GM12878 (cell line): ENCODE results near the gene HOXD10. TPM values are rescaled to one million over a fixed set of nuclear protein-coding genes. Genes with fewer than 3 reads are reported as not detected.
A peak's percentile ranks its signal among the peaks of the same experiment; 100 is the strongest.

Source experiments
- ATAC-seq: fragments of 200-7000 bp; cut with Tn5 transposase; 3 replicates; pipeline ENCODE4 v1.9.1; 2020; ENCODE audit warnings: mild to moderate bottlenecking, moderate library complexity
- BruUV-seq: library from RNA; stranded (reverse); fragments of 400-500 nt; replicated peaks from 2 replicates; lab custom pipeline; 2021; lab: Mats Ljungman, UMichigan
- CTCF ChIA-PET: fragments of 300-600 bp; sonication (Branson Sonifier 250); formaldehyde crosslinking; extraction: SDS; loops from one replicate; lab custom pipeline; 2021; ENCODE audit warnings: inconsistent platforms; lab: Yijun Ruan, JAX
- POLR2A ChIA-PET: fragments of 350-600 bp; formaldehyde crosslinking; extraction: SDS; loops from one replicate; lab custom pipeline; 2021; ENCODE audit warnings: inconsistent platforms; lab: Charles Lee
- RAD21 ChIA-PET: fragments of 300-600 bp; sonication (Branson Sonifier 250); formaldehyde crosslinking; loops from one replicate; lab custom pipeline; 2023; ENCODE audit warnings: antibody characterized with exemption; ENCODE audit not compliant: unreplicated experiment; lab: Charles Lee
- SMC1A ChIA-PET: fragments of 300-600 bp; sonication (Branson Sonifier 250); formaldehyde crosslinking; loops from one replicate; lab custom pipeline; 2023; ENCODE audit not compliant: unreplicated experiment, uncharacterized antibody; lab: Charles Lee
- DNase-seq: peaks from one replicate; pipeline ENCODE4 v3.0.0-alpha.2; 2011; ENCODE audit warnings: low read depth, low spot score
- FAIRE-seq: peaks from 3 replicates; lab custom pipeline; 2011; peaks lifted over from hg19 to GRCh38; lab: Jason Lieb, UNC
- H2AFZ ChIP-seq: 2 replicates; pipeline ENCODE4 v1.6.0; 2011; ENCODE audit warnings: low read depth, low read length, control low read depth; ENCODE audit not compliant: control insufficient read depth
- H3K27ac ChIP-seq: 2 replicates; pipeline ENCODE4 v1.5.1; 2011; ENCODE audit warnings: control low read depth; ENCODE audit not compliant: control insufficient read depth, insufficient read depth
- H3K27me3 ChIP-seq, 2 experiments: replicated peaks in 1 of 2; 2 replicates each; pipeline versions ENCODE4 v1.6.0 to v1.6.1; 2011; ENCODE audit warnings: low read length in 1 of 2; ENCODE audit not compliant: control insufficient read depth in 2 of 2, insufficient read depth in 2 of 2
- H3K36me3 ChIP-seq, 2 experiments: 2 replicates each; pipeline ENCODE4 v1.5.1; 2011; ENCODE audit warnings: low read length in 1 of 2; ENCODE audit not compliant: control insufficient read depth in 2 of 2, insufficient read depth in 2 of 2
- H3K4me1 ChIP-seq: 2 replicates; pipeline ENCODE4 v1.6.1; 2011; ENCODE audit warnings: mild to moderate bottlenecking, low read length, moderate library complexity, mixed read lengths; ENCODE audit not compliant: control insufficient read depth, insufficient read depth
- H3K4me2 ChIP-seq: 2 replicates; pipeline ENCODE4 v1.6.0; 2011; ENCODE audit warnings: control low read depth; ENCODE audit not compliant: control insufficient read depth, insufficient read depth
- H3K4me3 ChIP-seq: fragments of 200-600 bp; sonication (generic); 2 replicates; pipeline ENCODE4 v1.5.1; 2016
- H3K79me2 ChIP-seq: 2 replicates; pipeline ENCODE4 v1.6.0; 2011; ENCODE audit warnings: low read length; ENCODE audit not compliant: control insufficient read depth, insufficient read depth
- H3K9ac ChIP-seq: 2 replicates; pipeline ENCODE4 v1.8.0; 2011; ENCODE audit warnings: low read length, control low read depth, mixed read lengths; ENCODE audit not compliant: control insufficient read depth, insufficient read depth
- H3K9me3 ChIP-seq: replicated peaks from 3 replicates; pipeline ENCODE4 v1.5.1; 2011; ENCODE audit warnings: mild to moderate bottlenecking, low read length; ENCODE audit not compliant: control insufficient read depth, insufficient read depth
- H4K20me1 ChIP-seq: 2 replicates; pipeline ENCODE4 v1.6.0; 2011; ENCODE audit not compliant: control insufficient read depth, insufficient read depth
- BCL11A ChIP-seq: IDR thresholded peaks from 2 replicates; pipeline ENCODE4 v1.6.1; 2011; ENCODE audit warnings: low read depth, low read length
- E2F4 ChIP-seq: IDR thresholded peaks from 2 replicates; pipeline ENCODE4 v1.6.1; 2012; ENCODE audit warnings: low read depth, low read length, improper control_type of control experiment
- EED ChIP-seq: sonication (generic); IDR thresholded peaks from 2 replicates; pipeline ENCODE4 v1.6.1; 2016; ENCODE audit warnings: antibody characterized with exemption, low read depth
- GABPA ChIP-seq: IDR thresholded peaks from 2 replicates; pipeline ENCODE4 v1.6.1; 2014; ENCODE audit warnings: antibody characterized with exemption, low read depth, mild to moderate bottlenecking, inconsistent platforms
- HDAC2 ChIP-seq: fragments of 200-600 bp; sonication (generic); IDR thresholded peaks from 2 replicates; pipeline ENCODE4 v1.6.1; 2017
- HDAC6 ChIP-seq: fragments of 200-600 bp; sonication (generic); IDR thresholded peaks from one replicate; pipeline ENCODE4 v1.8.0; 2017; ENCODE audit warnings: antibody characterized with exemption; ENCODE audit not compliant: unreplicated experiment
- RFX5 ChIP-seq: IDR thresholded peaks from 2 replicates; pipeline ENCODE4 v1.6.1; 2011; ENCODE audit warnings: low read depth, low read length, improper control_type of control experiment
- SIX5 ChIP-seq: IDR thresholded peaks from 2 replicates; pipeline ENCODE4 v1.6.1; 2011; ENCODE audit warnings: mild to moderate bottlenecking, low read depth, low read length, moderate library complexity; ENCODE audit not compliant: severe bottlenecking
- WRNIP1 ChIP-seq: IDR thresholded peaks from 2 replicates; pipeline ENCODE4 v1.6.1; 2011; ENCODE audit warnings: low read depth, low read length, improper control_type of control experiment, borderline replicate concordance
- WGBS: methylation state at CpG from one replicate; pipeline ENCODE4 v1.1.6; 2016; ENCODE audit warnings: low lambda C conversion rate; ENCODE audit not compliant: insufficient replicate concordance, insufficient coverage; ENCODE audit errors: missing lambda C conversion rate; 5-methylcytosine and 5-hydroxymethylcytosine counted together
- in situ Hi-C: fragments of 300-500 bp; cut with MboI; formaldehyde crosslinking; loops from 9 replicates; pipeline ENCODE4 v1.14.3; 2018; ENCODE audit warnings: mixed read lengths
- intact Hi-C: fragments of 100-400 bp; cut with micrococcal nuclease; formaldehyde crosslinking; loops from one replicate; pipeline ENCODE4 v1.14.2; 2022; ENCODE audit not compliant: unreplicated experiment
- polyA plus RNA-seq, 11 experiments: library from polyadenylated mRNA; depleted of rRNA in 4 of 11; unstranded in 6 of 11; stranded (reverse) in 5 of 11; fragments of >200 nt; fragmentation: Nextera tagmentation in 4 of 11; fragmentation: Illumina TruSeq in 1 of 11; extraction: Ambion mirVana in 4 of 11; extraction: Trizol in 1 of 11; gene quantifications; 1 replicate in 1 of 11; 2 replicates in 10 of 11; pipeline versions ENCODE4 v1.2.1 to v1.2.3, GENCODE V29; 2011 to 2016; ENCODE audit warnings: inconsistent platforms in 2 of 11, missing spikeins in 2 of 11, low read depth in 1 of 11
- total RNA-seq, 4 experiments: library from RNA; depleted of rRNA in 3 of 4; stranded (reverse); fragments of >200 nt in 3 of 4; fragmentation: Illumina TruSeq in 1 of 4; extraction: Trizol in 1 of 4; gene quantifications; 2 replicates each; pipeline versions ENCODE4 v1.2.1 to v1.2.3, GENCODE V29; 2013 to 2021
- TF ChIP-seq, protein P1 (sequence below): IDR thresholded peaks from 2 replicates; pipeline ENCODE4 v1.6.1; 2012; ENCODE audit warnings: mild to moderate bottlenecking, low read depth, low read length

Gene HOXD10
- total and polyA plus RNA-seq, 10 of the 15 experiments (the other 5 are each of a cell fraction or from before 2014, with no cell fraction given), result not detected

- no peak for TF ChIP-seq HDAC6
- 0 out of 2 replicates have a peak, but pooled peaks have one; percentile 22 for TF ChIP-seq EED
- no peak for TF ChIP-seq GABPA
- no peak for TF ChIP-seq SIX5
- TF ChIP-seq HDAC2, result no peak
- no peak for TF ChIP-seq WRNIP1
- TF ChIP-seq RFX5, result peak; percentile 46; the same call in 1 of the 2 replicates
Measured at GRCh38 chr2:176140513-176141317, 24.1 kb downstream of the HOXD10 start (continued).

DNA sequence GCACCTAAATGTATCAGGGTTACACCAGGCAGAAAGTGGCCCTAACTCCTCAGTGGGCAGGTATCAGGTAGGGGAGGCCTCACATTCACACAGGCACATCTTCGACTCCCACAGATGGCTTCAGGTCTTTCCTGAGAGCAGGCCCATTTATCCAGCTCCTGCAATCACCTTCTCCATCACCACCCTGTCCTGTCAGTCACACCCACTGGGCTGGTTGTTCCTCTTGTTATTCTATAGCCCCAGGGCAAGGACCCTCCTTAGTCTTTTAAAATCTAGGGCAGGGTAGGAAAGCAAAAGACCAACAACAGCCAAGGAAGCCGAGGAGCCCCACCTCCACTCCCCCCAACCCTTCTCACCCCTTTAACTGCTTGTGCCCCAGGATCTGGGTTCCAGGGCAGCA lies 25.7 kb downstream of the HOXD10 start:
- H3K4me2 ChIP-seq, result no peak overlapping the region
- DNase-seq (no peak), ATAC-seq (no peak), FAIRE-seq (no peak)
- intact Hi-C loops, result loop anchor here (5.0 kb wide), 2 partner anchors 240 to 1005 kb away; no protein-coding TSS in a partner anchor
- WGBS, result 23% methylated on average over 2 of the region's 2 CpGs
- TF ChIP-seq BCL11A, result no peak
- TF ChIP-seq E2F4, result no peak
- TF ChIP-seq, protein P1, sequence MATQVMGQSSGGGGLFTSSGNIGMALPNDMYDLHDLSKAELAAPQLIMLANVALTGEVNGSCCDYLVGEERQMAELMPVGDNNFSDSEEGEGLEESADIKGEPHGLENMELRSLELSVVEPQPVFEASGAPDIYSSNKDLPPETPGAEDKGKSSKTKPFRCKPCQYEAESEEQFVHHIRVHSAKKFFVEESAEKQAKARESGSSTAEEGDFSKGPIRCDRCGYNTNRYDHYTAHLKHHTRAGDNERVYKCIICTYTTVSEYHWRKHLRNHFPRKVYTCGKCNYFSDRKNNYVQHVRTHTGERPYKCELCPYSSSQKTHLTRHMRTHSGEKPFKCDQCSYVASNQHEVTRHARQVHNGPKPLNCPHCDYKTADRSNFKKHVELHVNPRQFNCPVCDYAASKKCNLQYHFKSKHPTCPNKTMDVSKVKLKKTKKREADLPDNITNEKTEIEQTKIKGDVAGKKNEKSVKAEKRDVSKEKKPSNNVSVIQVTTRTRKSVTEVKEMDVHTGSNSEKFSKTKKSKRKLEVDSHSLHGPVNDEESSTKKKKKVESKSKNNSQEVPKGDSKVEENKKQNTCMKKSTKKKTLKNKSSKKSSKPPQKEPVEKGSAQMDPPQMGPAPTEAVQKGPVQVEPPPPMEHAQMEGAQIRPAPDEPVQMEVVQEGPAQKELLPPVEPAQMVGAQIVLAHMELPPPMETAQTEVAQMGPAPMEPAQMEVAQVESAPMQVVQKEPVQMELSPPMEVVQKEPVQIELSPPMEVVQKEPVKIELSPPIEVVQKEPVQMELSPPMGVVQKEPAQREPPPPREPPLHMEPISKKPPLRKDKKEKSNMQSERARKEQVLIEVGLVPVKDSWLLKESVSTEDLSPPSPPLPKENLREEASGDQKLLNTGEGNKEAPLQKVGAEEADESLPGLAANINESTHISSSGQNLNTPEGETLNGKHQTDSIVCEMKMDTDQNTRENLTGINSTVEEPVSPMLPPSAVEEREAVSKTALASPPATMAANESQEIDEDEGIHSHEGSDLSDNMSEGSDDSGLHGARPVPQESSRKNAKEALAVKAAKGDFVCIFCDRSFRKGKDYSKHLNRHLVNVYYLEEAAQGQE, result no peak
- ChIA-PET CTCF (interaction anchor here (0.5 to 8.6 kb wide), 7 partner anchors 312 to 1007 kb away, joined by 3 to 157 read pairs (median 12); no protein-coding TSS in a partner anchor), RAD21 (interaction anchor here (1.3 to 5.9 kb wide), 3 partner anchors 313 to 510 kb away, joined by 3 to 103 read pairs (median 16); no protein-coding TSS in a partner anchor), POLR2A (no interaction called here), SMC1A (interaction anchor here (1.4 to 4.6 kb wide), 3 partner anchors 10 to 412 kb away, joined by 4 to 34 read pairs (median 25); no protein-coding TSS in a partner anchor)
- no peaks in the 10 kb centered on the region; the same call in 2 of the 3 replicates for H3K9me3 ChIP-seq
- no peak overlapping the region for H2AFZ ChIP-seq
- H3K27me3 ChIP-seq, result peaks cover 4 to 17% of the 10 kb centered on the region in 2 experiments
- H4K20me1 ChIP-seq, result no peaks in the 10 kb centered on the region
- no peaks in the 10 kb centered on the region for H3K36me3 ChIP-seq
- no peak overlapping the region for H3K9ac ChIP-seq
- in situ Hi-C loops, result loop anchor here (5.0 to 25.0 kb wide), 3 partner anchors 315 to 1195 kb away; no protein-coding TSS in a partner anchor
- BruUV-seq, result no TSS peak
- H3K27ac ChIP-seq, result no peak overlapping the region
- H3K4me1 ChIP-seq, result no peaks in the 10 kb centered on the region
- H3K4me3 ChIP-seq, result no peak overlapping the region
- H3K79me2 ChIP-seq, result no peaks in the 10 kb centered on the region
